Erythroblast (primary cell): ENCODE data around the gene CERT1.
"Not testable (repeated sequence)": the region's sequence is repeated elsewhere in the genome, so short reads cannot be mapped to it uniquely, and the experiment has no call there.

Source experiments
- DNase-seq, 2 experiments: peaks; one replicate each; lab custom pipeline; 2025; lab: John Stamatoyannopoulos, UW
- GATA1 ChIP-seq: IDR thresholded peaks from 2 replicates; pipeline ENCODE4 v1.6.1; 2011; ENCODE audit warnings: low read depth, mild to moderate bottlenecking, control low read depth, low read length, moderate library complexity
- POLR2A ChIP-seq: IDR thresholded peaks from 2 replicates; pipeline ENCODE4 v1.6.1; 2011; ENCODE audit warnings: mild to moderate bottlenecking, low read length

CERT1 gene

DNA sequence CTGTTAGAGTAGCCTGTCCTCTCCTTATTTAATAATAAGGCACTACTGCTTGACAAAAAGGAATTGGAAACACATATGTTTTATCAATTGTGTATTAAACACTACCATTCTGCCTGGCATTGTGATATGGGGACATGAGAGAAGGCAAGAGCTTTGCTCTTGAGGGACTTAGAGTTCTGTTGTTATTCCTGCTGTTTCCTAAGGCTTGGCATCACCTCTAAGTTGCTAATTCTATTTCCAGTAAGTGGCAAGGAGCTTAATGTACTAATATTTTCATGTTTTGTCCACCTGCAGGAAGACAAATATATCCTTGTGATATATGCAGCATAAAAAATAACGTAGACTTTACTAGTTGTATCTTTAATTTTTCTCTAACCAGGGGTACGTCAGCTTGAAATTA lies 161.8 kb downstream of the CERT1 start:
- no peak for DNase-seq
- TF ChIP-seq POLR2A (no peak), GATA1 (no peak)

DNA sequence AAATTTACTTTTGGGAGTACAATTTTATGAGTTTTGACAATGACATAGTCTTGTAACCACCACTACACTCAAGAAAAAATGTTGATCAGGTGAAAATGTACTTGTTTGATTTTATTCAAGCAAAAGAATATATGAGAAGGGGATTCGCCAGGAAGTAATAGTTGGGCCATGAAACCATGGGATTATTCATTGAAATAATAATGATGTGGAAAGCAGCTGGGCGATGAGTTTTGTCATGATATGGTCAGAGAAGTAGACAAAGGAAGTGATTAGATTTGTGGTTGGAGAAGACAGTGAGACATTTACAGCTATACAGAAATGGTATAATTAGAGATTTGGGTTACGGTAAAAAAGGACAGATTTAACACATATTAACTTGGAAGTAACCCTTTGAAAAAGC lies 163.2 kb downstream of the CERT1 start:
- no peak for DNase-seq

DNA sequence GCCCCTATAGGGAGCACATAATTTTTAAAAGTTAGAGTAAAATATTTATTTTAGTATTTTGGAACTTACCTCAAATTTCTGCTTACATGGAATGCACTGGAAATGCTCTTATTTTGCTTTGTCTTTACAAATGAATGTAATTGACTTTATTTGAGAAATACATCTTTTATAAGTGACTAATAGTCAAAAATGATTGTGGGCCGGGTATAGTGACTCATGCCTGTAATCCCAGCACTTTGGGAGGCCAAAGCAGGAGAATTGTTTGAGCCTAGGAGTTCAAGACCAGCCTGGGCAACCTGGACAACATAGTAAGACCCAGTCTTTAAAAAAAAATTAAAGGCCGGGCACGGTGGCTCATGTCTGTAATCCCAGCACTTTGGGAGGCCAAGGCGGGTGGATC lies 168.6 kb downstream of the CERT1 start:
- no peak for TF ChIP-seq GATA1
- TF ChIP-seq POLR2A: no peak
- DNase-seq: no peak

More for the DNA sequence above, 163.2 kb downstream of the CERT1 start:
- no peak for TF ChIP-seq GATA1
- no peak for TF ChIP-seq POLR2A

DNA sequence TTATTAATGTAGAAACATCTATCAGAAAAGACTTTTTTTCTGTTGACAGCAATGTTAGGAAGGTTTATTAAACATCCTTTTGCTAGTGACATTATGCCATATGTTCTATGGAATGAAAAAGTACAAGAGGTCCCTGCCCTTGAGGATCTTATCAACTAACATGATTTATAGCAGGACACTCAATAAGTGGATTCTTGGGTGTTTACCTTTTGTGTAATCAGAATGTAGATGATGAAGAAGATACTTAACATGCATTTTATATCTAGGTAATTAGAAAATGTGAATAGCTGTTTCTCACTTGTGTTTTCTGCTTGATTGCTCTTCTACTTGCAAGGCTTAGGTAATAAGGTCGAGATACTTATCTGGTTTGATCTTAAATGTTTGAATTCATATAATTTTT lies 169.5 kb downstream of the CERT1 start:
- TF ChIP-seq GATA1 (no peak), POLR2A (no peak)

DNA sequence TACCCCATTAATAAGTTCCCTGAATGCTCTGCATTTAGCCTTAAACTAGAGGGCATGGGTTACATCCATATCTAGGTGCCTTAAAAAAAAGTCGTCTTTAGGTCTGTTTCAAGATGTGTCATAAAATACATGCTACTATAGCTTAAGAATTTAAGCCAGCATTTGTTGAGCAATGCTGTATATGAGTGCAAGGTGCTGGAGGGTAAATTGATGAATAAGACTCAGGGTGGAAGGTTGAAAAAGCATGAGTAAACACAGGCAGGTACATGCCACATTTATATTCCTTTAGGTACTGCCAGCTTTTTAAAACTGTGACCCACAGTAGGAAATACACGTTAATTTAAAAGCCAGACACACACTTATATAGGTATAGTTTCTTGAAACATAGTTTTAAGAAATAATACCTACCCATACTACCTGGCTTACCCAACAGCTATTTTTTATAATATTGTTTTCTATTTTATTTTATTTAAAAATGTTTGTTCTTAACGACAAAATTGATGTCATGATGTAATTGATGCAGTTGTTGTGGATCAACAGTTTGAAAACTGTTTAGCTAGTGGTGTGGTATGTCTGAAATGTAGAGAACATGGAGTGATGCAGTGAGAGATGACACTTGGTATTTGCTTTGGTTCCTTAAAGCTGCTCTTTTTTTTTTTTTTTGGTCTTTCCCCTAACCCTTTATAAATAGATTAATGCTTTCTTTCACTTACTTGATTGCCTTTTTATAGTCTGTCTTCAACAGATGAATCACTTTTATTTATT lies 170.5 kb downstream of the CERT1 start:
- TF ChIP-seq POLR2A: no peak
- TF ChIP-seq GATA1: no peak
- DNase-seq: no peak

More for the DNA sequence above, 169.5 kb downstream of the CERT1 start:
- DNase-seq: no peak

DNA sequence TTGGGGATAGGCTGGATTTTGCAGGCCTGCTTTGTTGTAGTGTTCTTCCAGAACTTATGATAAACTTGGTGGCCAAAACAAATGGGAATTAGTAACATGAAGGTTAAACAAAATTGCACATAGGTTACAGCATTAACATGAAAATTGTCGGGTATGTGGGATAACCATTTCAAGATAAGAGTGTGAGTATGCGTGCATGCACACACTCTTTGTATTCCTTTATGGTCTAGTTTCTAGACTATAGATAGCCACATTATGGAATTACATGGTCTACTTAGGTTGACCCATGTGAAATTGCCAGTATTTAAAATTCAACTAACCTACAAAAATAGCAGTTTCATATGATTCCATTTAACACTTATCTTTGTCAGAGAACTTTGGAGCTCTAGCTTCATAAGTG lies 173.0 kb downstream of the CERT1 start:
- TF ChIP-seq GATA1: no peak
- TF ChIP-seq POLR2A: no peak
- DNase-seq: peak in 1 of 2 experiments; percentile 52

DNA sequence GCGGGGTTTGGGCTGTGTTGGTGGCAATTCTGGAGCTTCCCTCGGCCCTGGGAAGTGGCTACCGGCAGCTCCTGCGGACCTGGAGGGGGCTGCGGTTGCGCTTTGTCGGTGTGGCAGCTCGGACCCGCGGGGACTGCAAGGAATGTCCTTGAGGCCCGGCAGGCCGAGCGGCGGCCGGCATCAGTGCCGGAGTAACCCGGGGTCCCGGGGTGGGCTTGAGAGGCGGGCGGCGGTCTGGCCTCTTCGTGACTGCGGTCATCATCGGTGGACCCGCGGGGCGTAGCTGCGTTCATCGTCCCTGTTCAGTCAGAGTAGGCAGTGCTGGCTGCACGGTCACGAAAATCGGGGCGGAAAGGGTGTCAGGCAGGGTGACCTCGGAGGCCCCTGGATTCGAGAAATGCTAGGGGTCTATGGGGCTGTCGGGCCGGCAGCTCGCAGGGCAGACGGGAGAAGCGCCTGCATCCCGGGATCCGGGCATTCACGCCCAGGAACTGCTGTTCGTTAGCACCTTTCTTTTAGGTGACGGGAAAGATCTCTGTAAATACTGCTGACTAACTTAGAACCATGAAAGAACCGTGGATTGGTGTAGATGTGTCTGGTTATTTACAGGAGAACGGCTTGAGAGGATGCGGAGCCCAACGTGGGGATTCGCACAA lies 173.9 kb downstream of the CERT1 start:
- peak; percentile 68 to 79 for DNase-seq
- TF ChIP-seq GATA1 (no peak), POLR2A (no peak)

DNA sequence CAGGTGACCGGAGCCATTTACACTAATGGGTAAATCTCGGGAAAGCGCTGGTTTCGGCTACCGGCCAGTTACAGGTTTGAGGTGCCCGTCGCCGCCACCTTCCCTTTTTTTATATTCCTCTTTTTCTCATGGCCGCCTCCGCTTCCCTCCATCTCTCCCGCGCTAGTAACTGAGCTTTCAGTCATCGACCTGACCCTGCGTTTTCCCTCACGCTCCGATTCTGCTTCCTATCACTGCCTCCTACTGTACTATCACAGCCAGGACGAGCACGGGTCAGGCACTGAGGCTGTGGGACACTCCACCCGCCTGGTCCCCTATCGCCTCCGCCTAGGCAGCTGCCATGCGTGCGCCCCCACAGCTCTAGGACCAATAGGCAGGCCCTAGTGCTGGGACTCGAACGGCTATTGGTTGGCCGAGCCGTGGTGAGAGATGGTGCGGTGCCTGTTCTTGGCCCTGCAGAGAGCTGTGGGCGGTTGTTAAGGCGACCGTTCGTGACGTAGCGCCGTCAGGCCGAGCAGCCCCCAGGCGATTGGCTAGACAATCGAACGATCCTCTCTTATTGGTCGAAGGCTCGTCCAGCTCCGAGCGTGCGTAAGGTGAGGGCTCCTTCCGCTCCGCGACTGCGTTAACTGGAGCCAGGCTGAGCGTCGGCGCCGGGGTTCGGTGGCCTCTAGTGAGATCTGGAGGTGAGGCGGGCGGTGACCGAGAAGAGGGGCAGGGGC lies 174.7 kb downstream of the CERT1 start, which contains the start of gene HMGCR:
Gene HMGCR (plus strand): TSS at position 606 of the 722 bp plus-strand sequence. CDS start 5,386 bp downstream, outside the sequence.
- peak; percentile 99 for DNase-seq

DNA sequence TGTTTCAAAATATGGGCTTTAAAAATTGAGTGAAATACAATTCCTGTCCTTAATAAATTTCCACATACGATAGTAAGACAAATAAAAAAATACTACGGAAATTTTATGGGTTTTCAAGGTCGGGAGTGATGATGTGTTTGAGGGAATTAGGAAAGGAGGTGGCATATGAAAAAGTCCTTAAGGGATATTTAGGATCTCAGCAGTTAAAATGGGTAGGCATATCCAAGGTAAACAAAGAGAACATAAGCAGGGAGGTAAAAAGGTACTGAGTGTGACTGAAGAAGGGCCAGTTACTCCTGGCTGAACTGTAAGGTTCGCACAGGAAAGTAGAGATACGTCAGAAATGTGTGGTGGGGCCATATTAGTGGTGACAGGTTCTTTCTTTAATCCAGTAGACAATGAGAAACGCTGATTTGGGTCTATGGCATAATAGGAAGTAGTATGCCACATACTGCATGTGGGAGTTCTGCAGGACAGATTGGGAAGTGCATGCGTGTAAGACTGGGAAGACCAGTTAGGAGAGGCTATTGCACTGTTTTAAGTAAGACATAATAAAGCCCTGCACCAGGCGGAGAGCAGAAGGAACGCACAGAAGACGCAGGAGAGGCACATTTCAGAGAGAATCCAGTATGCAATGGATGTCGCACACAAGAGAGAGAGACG lies 175.3 kb downstream of the CERT1 start:
- TF ChIP-seq GATA1 (no peak), POLR2A (no peak)
- DNase-seq: no peak

More for the DNA sequence above, 174.7 kb downstream of the CERT1 start, which contains the start of gene HMGCR:
- no peak for TF ChIP-seq GATA1
- peak; percentile 94 for TF ChIP-seq POLR2A

DNA sequence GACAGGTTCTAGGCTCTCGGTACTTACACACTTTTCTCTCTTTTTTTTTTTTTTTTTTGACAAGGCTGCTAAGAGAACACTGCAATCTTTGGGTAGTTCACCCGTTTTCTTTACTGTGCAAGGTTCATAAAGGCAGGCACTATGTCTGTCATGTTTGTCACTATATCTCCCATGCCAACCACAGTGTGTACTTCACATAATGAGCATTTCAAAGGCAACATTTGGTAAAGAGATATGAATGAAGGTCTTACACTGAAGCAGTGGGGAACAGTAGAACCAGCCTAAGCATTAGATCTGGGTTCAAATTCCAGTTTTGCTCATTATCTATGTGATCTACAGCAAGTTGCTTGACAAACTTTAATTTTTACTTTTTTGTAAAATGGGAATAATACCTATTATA lies 175.9 kb downstream of the CERT1 start:
- no peak for DNase-seq
- TF ChIP-seq POLR2A: no peak
- no peak for TF ChIP-seq GATA1

DNA sequence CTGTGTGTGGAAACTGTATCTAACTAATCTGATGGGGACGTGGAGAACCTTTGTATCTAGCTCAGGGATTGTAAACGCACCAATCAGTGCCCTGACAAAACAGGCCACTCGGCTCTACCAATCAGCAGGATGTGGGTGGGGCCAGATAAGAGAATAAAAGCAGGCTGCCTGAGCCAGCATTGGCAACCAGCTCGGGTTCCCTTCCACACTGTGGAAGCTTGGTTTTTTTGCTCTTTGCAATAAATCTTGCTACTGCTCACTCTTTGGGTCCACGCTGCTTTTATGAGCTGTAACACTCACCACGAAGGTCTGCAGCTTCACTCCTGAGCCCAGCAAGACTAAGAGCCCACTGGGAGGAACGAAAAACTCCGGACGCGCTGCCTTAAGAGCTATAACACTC lies 177.0 kb downstream of the CERT1 start:
- DNase-seq: not testable (repeated sequence)

DNA sequence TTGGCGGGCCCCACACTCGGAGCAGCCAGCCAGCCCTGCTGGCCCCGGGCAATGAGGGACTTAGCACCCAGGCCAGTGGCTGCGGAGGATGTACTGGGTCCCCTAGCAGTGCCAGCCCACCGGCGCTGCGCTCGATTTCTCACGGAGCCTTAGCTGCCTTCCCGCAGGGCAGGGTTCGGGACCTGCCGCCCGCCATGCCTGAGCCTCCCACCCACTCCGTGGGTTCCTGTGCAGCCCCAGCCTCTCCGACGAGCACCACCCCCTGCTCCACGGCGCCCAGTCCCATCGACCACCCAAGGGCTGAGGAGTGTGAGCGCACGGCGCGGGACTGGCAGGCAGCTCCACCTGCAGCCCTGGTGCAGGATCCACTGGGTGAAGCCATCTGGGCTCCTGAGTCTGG lies 177.7 kb downstream of the CERT1 start:
- DNase-seq: not testable (repeated sequence)

DNA sequence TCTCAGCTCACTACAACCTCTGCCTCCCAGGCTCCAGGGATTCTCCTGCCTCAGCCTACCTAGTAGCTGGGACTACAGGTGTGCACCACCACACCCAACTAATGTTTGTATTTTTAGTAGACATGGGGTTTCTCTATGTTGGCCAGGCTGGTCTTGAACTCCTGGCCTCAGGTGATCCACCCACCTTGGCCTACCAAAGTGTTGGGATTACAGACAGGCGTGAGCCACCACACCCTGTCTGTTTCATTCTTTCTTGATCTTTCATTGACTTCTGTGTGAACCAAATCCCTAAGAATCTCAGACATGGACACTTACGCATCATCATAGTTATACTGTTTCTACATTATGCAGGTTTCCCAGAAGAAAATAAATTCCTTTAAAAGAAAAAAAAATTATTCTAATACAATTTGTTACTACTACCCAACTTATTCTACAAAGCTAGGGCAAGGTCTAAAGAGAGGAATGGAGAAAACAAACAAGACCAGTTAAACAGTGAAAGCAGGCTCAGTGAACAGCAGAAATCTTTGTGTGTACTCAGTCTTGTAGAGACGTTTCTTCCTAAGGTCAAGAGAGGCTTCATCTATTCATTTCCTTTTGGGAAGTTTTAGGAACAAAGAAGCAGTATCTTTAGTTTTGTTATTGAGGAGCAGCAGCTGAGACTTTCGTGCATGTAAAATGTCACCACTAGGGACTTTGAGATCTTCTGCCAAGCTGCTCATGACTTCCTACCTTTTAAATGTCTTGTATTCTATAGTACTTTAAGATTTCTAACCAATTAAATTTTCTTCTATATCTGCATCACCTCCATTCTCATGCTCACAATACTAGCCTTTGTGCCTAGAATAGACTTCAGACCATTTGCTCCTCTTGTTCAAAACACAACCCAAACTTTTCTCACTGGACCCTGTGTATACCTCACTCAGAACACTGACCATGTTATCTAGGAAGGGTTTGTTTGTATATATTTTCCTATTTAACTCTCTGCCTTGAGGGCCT lies 180.0 kb downstream of the CERT1 start:
- no peak for DNase-seq
- TF ChIP-seq POLR2A (no peak), GATA1 (no peak)

DNA sequence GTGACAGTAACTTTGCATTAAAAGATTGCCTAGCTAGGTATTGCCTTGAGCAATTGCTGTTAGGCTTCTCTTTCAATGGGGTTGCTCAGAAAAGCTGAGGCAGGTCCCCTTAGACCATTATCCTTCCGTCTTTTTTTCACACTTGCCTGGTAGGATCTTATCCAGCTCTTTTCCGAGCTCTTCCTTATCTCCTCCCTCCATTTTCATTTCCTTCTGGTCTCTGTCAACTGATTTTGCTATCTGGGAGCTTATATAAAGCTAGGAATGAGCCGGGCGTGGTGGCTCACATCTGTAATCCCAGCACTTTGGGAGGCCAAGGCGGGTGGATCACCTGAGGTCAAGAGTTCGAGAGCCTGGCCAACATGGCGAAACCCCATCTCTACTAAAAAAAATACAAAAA lies 181.0 kb downstream of the CERT1 start:
- TF ChIP-seq POLR2A (no peak), GATA1 (no peak)
- no peak for DNase-seq
